ENCODE measurements around the gene ZNF865. TPM values are rescaled to one million over a fixed set of nuclear protein-coding genes. Genes with fewer than 3 reads are reported as not detected.
A peak's percentile ranks its signal among the peaks of the same experiment; 100 is the strongest.

The ZNF865 gene
- total RNA-seq, 1 experiment from 2014 or later, result 13.2 TPM

- BruUV-seq (replicated peaks), result no TSS peak
- Mint-ChIP-seq H3K36me3 (ENCODE audit: insufficient read depth, unreplicated experiment) (peaks cover 93% of the 10 kb centered on the region), H3K9me3 (ENCODE audit: unreplicated experiment) (no peaks in the 10 kb centered on the region), H3K4me3 (ENCODE audit: unreplicated experiment) (peak within 1 kb of the TSS; percentile 86), H3K27ac (ENCODE audit: unreplicated experiment) (peak within 1 kb of the TSS; percentile 95), H3K4me1 (ENCODE audit: low read depth, unreplicated experiment) (peaks cover 47% of the 10 kb centered on the region), H3K27me3 (ENCODE audit: insufficient read depth, unreplicated experiment) (no peaks in the 10 kb centered on the region)
- Histone ChIP-seq H3K9me3 (no peaks in the 10 kb centered on the region), H3K27me3 (replicated peaks; ENCODE audit: control insufficient read depth, insufficient read depth, low read length) (no peaks in the 10 kb centered on the region), H3K4me1 (peaks cover 13% of the 10 kb centered on the region), H3K36me3 (ENCODE audit: control insufficient read depth, insufficient read depth, low read length) (0 out of 2 replicates have a peak, but pooled peaks cover 2% of the 10 kb centered on the region), H3K4me3 (ENCODE audit: low read depth, low read length) (peak within 1 kb of the TSS; percentile 84)
- TF ChIP-seq CTCF (IDR thresholded peaks at IDR 0.05; ENCODE audit: insufficient read depth in 1 of 2, low read depth in 1 of 2, low read length in 1 of 2, severe bottlenecking in 1 of 2, unreplicated experiment in 1 of 2), result no peak
- ChIA-PET CTCF (interaction anchor here (0.6 to 1.0 kb wide), 12 partner anchors 9 to 560 kb away, joined by 3 to 21 read pairs (median 4); partner anchors contain the start of genes ISOC2, U2AF2 and ZNF784), POLR2A (interaction anchor here (0.6 to 1.0 kb wide), 8 partner anchors 9 to 660 kb away, joined by 3 to 8 read pairs (median 4); partner anchors contain the start of genes FIZ1, ISOC2, U2AF2 and ZNF784)
- peak; percentile 82 to 85 for DNase-seq
- intact Hi-C loops (cut with micrococcal nuclease; ENCODE audit: unreplicated experiment), result loop anchor here (1.0 to 2.0 kb wide), 2 partner anchors 8 to 14 kb away; partner anchors contain the start of gene U2AF2
Observed at GRCh38 chr19:55640577-55641425, 35.4 kb downstream of the ZNF865 start, which contains the start of gene ZNF580. ZNF580 (plus strand) TSS chr19:55641002; CDS start chr19:55642509, 1,507 bp downstream.

GRCh38 chr19:55641426-55642152 is 36.1 kb downstream of the ZNF865 start:
- H3K9me3 ChIP-seq, result no peaks in the 10 kb centered on the region
- H3K27me3 ChIP-seq (replicated peaks; ENCODE audit: control insufficient read depth, insufficient read depth, low read length), result no peaks in the 10 kb centered on the region
- peaks cover 9% of the 10 kb centered on the region; the same call in 1 of the 2 replicates for H3K4me1 ChIP-seq
- H3K36me3 ChIP-seq (ENCODE audit: control insufficient read depth, insufficient read depth, low read length), result 0 out of 2 replicates have a peak, but pooled peaks cover 2% of the 10 kb centered on the region
- ChIA-PET CTCF (interaction anchor here (0.6 to 1.9 kb wide), 4 partner anchors 12 to 476 kb away, joined by 3 to 11 read pairs (median 5); partner anchors contain the start of gene U2AF2), POLR2A (interaction anchor here (0.6 to 1.9 kb wide), 3 partner anchors 13 to 661 kb away, joined by 3 to 14 read pairs (median 8); partner anchors contain the start of gene U2AF2)
- Mint-ChIP-seq H3K4me1 (ENCODE audit: low read depth, unreplicated experiment) (peaks cover 39% of the 10 kb centered on the region), H3K9me3 (ENCODE audit: unreplicated experiment) (no peaks in the 10 kb centered on the region), H3K4me3 (ENCODE audit: unreplicated experiment) (peak overlapping the region; percentile 86), H3K27ac (ENCODE audit: unreplicated experiment) (peak overlapping the region; percentile 95), H3K36me3 (ENCODE audit: insufficient read depth, unreplicated experiment) (peaks cover 93% of the 10 kb centered on the region), H3K27me3 (ENCODE audit: insufficient read depth, unreplicated experiment) (no peaks in the 10 kb centered on the region)
- intact Hi-C loops (cut with micrococcal nuclease; ENCODE audit: unreplicated experiment), result loop anchor here (2.0 kb wide), 1 partner anchor 13 kb away; the partner anchor contains the start of gene U2AF2
- TF ChIP-seq CTCF (IDR thresholded peaks at IDR 0.05; ENCODE audit: insufficient read depth in 1 of 2, low read depth in 1 of 2, low read length in 1 of 2, severe bottlenecking in 1 of 2, unreplicated experiment in 1 of 2), result no peak
- no TSS peak for BruUV-seq (replicated peaks)
- H3K4me3 ChIP-seq (ENCODE audit: low read depth, low read length), result peak overlapping the region; percentile 84
- DNase-seq, result peak in 1 of 2 experiments; percentile 51
